Thoracic aorta (tissue), 2 donors: ENCODE measurements around the gene ACTN2. TPM values are rescaled to one million over a fixed set of nuclear protein-coding genes. Genes with fewer than 3 reads are reported as not detected.

Experiments
- ATAC-seq: fragments of 150-250 bp; one replicate; pipeline ENCODE4 v1.8.0; 2017; ENCODE audit warnings: low read depth; ENCODE audit not compliant: insufficient number of reproducible peaks, low FRiP score
- DNase-seq: peaks from one replicate; pipeline ENCODE4 v3.0.0-alpha.2; 2020; ENCODE audit warnings: low spot score
- H3K27ac ChIP-seq, 2 donors: fragments of 200-600 bp; sonication (generic); 1 replicate in 1 of 2; 2 replicates in 1 of 2; pipeline ENCODE4 v1.5.1; 2016; ENCODE audit warnings: mild to moderate bottlenecking in 2 of 2, moderate library complexity in 2 of 2
- H3K27me3 ChIP-seq: fragments of 200-600 bp; sonication (generic); replicated peaks from 2 replicates; pipeline ENCODE4 v1.6.0; 2016; ENCODE audit warnings: mild to moderate bottlenecking; ENCODE audit not compliant: insufficient read depth
- H3K36me3 ChIP-seq: fragments of 200-600 bp; sonication (generic); one replicate; pipeline ENCODE4 v1.5.1; 2016
- H3K4me1 ChIP-seq, 2 donors: fragments of 200-600 bp; sonication (generic); 1 replicate in 1 of 2; 2 replicates in 1 of 2; pipeline versions ENCODE4 v1.5.1 to v1.6.0; 2016; ENCODE audit warnings: low read depth in 2 of 2, mild to moderate bottlenecking in 1 of 2; ENCODE audit not compliant: control insufficient read depth in 1 of 2
- H3K4me3 ChIP-seq: fragments of 200-600 bp; sonication (generic); 2 replicates; pipeline ENCODE4 v1.5.1; 2016; ENCODE audit warnings: mild to moderate bottlenecking
- H3K9me3 ChIP-seq: fragments of 200-600 bp; sonication (generic); 2 replicates; pipeline ENCODE4 v1.5.1; 2016
- CTCF ChIP-seq: fragments of 200-600 bp; sonication (generic); IDR thresholded peaks from one replicate; pipeline ENCODE4 v1.5.1; 2019; ENCODE audit warnings: antibody characterized with exemption
- total RNA-seq, 2 donors: library from RNA; depleted of rRNA; stranded (reverse); fragments of >200 nt; gene quantifications; one replicate each; pipeline versions ENCODE4 v1.1.0 to v1.2.3, GENCODE V29; 2016

ACTN2 gene
- total RNA-seq, 2 donors from 2014 or later = 32.2 to 52.9 TPM

GRCh38 chr1:236759252-236759859, 73.1 kb downstream of the ACTN2 start:
- Histone ChIP-seq H3K27me3 (no peaks in the 10 kb centered on the region), H3K4me1 (peaks cover 0 to 9% of the 10 kb centered on the region in 2 donors), H3K9me3 (no peaks in the 10 kb centered on the region), H3K36me3 (peaks cover 41% of the 10 kb centered on the region), H3K27ac (no peak overlapping the region), H3K4me3 (no peak overlapping the region)
- ATAC-seq (no peak), DNase-seq (no peak)
- peak; percentile 54 for TF ChIP-seq CTCF

DNA sequence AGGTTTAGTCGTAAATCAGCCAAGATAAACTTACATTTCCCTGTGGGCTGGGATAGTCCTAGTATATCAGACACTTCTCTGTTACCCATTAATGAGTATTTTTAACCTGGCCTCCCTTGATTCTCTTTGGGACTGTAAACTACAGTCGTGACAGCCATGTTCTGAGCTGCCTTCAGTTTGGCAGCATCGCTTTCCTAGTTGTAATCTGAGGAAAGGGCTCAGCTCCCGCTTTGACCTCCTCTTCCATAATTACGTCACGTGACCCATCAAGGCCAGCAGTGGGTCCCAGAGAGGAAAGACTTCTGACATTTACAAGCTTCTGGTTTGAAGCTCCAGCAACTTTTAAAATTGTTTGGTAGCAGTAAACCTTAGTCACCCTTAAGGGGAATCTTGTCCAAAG, 74.2 kb downstream of the ACTN2 start:
- ATAC-seq = no peak
- DNase-seq = no peak
- Histone ChIP-seq H3K36me3 (peaks cover 32% of the 10 kb centered on the region), H3K9me3 (no peaks in the 10 kb centered on the region), H3K27ac (no peak overlapping the region), H3K4me3 (no peak overlapping the region), H3K4me1 (peaks cover 0 to 9% of the 10 kb centered on the region in 2 donors), H3K27me3 (no peaks in the 10 kb centered on the region)
- no peak for TF ChIP-seq CTCF

GRCh38 chr1:236760986-236761385, 74.7 kb downstream of the ACTN2 start:
- H3K4me1 ChIP-seq = peaks cover 0 to 9% of the 10 kb centered on the region in 2 donors
- no peak for TF ChIP-seq CTCF
- peak overlapping the region in 1 of 2 donors; percentile 3 for H3K27ac ChIP-seq
- DNase-seq = no peak
- H3K36me3 ChIP-seq = peaks cover 32% of the 10 kb centered on the region
- H3K27me3 ChIP-seq = no peaks in the 10 kb centered on the region
- H3K4me3 ChIP-seq = no peak overlapping the region
- H3K9me3 ChIP-seq = no peaks in the 10 kb centered on the region
- no peak for ATAC-seq

- peaks cover 0 to 9% of the 10 kb centered on the region in 2 donors for H3K4me1 ChIP-seq
- no peak for ATAC-seq
- no peak for DNase-seq
- no peaks in the 10 kb centered on the region for H3K27me3 ChIP-seq
- no peak overlapping the region for H3K4me3 ChIP-seq
- peak overlapping the region in 1 of 2 donors; percentile 3 for H3K27ac ChIP-seq
- no peak for TF ChIP-seq CTCF
- H3K36me3 ChIP-seq = peaks cover 32% of the 10 kb centered on the region
- H3K9me3 ChIP-seq = no peaks in the 10 kb centered on the region
Observed at GRCh38 chr1:236761397-236762132, 75.3 kb downstream of the ACTN2 start.

DNA sequence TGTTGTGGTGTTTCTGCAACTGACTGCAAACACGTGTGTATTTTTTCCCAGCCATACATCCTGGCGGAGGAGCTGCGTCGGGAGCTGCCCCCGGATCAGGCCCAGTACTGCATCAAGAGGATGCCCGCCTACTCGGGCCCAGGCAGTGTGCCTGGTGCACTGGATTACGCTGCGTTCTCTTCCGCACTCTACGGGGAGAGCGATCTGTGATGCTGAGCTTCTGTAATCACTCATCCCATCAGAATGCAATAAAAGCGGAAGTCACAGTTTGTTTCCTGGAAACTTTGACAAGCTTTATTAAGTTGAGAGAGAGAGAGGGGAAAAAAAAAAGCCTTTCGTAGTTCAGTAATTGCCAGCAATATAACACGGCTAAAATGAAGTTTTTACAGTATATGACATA, 76.1 kb downstream of the ACTN2 start:
- no peak for TF ChIP-seq CTCF
- no peaks in the 10 kb centered on the region for H3K9me3 ChIP-seq
- H3K27me3 ChIP-seq = no peaks in the 10 kb centered on the region
- H3K4me1 ChIP-seq = peaks cover 0 to 9% of the 10 kb centered on the region in 2 donors
- no peak overlapping the region for H3K27ac ChIP-seq
- no peak for DNase-seq
- no peak for ATAC-seq
- peaks cover 29% of the 10 kb centered on the region for H3K36me3 ChIP-seq
- H3K4me3 ChIP-seq = no peak overlapping the region
